ENCODE measurements around the gene TP53BP1.

TP53BP1 gene

DNA sequence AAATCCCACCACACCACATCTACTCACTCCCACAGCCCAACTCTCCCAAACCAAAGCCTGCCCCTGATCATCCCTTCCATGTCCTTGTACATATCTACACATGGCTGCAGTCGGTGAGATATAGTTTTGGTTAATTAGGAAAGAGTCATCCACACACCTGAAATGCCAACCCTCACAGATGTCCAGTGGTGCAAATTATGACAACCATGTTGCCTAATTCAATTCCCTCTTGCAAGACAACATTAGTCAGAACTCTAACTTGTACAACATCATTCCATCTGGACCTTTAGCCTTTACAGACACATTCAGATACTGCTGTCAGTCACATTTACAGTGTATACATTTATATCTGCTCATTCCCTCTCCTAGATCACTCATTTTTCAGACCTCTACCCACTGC lies 80.9 kb downstream of the TP53BP1 start:
- H3K4me2 ChIP-seq (ENCODE audit: low read length), result no peak overlapping the region
- H3K9me2 ChIP-seq (ENCODE audit: low read depth, low read length), result no peaks in the 10 kb centered on the region
- no peak overlapping the region for H3K4me3 ChIP-seq (ENCODE audit: low read depth, low read length, poor library complexity, severe bottlenecking)
- H3K4me1 ChIP-seq (ENCODE audit: insufficient read depth, low read length, severe bottlenecking), result no peaks in the 10 kb centered on the region
- H3F3A ChIP-seq (ENCODE audit: insufficient read depth, low read length), result no peaks in the 10 kb centered on the region
- H3K36me3 ChIP-seq (ENCODE audit: insufficient read depth, low read length), result peaks cover 86% of the 10 kb centered on the region
- no peak overlapping the region for H3K9ac ChIP-seq (ENCODE audit: low read length)
- no peaks in the 10 kb centered on the region for H4K20me1 ChIP-seq (ENCODE audit: insufficient read depth, low read length)
- no peaks in the 10 kb centered on the region for H3K27me3 ChIP-seq (ENCODE audit: insufficient read depth, low read length)
- no peak overlapping the region for H2AFZ ChIP-seq (ENCODE audit: low read length)
- no peaks in the 10 kb centered on the region for H3K9me3 ChIP-seq (ENCODE audit: low read length)
- no peak for TF ChIP-seq EZH2 (IDR thresholded peaks at IDR 0.05; ENCODE audit: borderline replicate concordance, low read length)
- TF ChIP-seq, protein P1, sequence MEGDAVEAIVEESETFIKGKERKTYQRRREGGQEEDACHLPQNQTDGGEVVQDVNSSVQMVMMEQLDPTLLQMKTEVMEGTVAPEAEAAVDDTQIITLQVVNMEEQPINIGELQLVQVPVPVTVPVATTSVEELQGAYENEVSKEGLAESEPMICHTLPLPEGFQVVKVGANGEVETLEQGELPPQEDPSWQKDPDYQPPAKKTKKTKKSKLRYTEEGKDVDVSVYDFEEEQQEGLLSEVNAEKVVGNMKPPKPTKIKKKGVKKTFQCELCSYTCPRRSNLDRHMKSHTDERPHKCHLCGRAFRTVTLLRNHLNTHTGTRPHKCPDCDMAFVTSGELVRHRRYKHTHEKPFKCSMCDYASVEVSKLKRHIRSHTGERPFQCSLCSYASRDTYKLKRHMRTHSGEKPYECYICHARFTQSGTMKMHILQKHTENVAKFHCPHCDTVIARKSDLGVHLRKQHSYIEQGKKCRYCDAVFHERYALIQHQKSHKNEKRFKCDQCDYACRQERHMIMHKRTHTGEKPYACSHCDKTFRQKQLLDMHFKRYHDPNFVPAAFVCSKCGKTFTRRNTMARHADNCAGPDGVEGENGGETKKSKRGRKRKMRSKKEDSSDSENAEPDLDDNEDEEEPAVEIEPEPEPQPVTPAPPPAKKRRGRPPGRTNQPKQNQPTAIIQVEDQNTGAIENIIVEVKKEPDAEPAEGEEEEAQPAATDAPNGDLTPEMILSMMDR (IDR thresholded peaks at IDR 0.05; ENCODE audit: low read length), result no peak
- no peaks in the 10 kb centered on the region for H3K79me2 ChIP-seq (ENCODE audit: insufficient read depth, low read length)
- no peak overlapping the region for H3K27ac ChIP-seq (ENCODE audit: low read depth, low read length, poor library complexity, severe bottlenecking)

DNA sequence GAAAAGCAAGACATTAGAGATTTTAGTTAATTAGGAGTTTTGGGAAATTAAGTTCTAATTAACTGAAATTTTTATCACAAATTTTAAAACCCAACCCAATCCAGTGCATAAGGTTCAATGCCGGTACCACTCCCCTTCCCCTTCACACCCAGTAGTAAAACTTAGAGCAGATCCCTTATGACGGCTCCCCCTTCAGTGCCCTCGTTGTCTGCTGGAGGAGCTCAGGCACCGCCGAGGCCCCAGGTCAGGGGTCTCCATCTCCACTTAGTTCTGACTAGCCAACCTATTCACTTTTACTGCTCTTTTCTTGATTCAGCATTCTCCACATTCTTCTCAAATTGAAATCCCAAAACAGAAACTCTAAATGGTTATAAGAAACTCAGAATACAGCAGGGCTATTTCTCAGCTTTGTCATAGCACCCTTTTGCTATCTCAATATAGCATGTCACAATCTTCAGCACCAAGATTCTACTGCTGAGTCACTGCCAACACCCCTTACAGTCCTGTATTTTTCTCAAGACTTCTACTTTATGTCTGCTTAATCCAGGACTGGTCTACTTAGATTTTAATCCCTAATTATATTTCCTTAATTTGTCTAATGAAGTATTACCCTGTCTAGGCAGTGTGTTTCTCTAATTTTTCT lies 82.3 kb downstream of the TP53BP1 start:
- H3K36me3 ChIP-seq (ENCODE audit: insufficient read depth, low read length), result peaks cover 87% of the 10 kb centered on the region
- no peak overlapping the region for H3K4me2 ChIP-seq (ENCODE audit: low read length)
- no peaks in the 10 kb centered on the region for H4K20me1 ChIP-seq (ENCODE audit: insufficient read depth, low read length)
- H3K4me1 ChIP-seq (ENCODE audit: insufficient read depth, low read length, severe bottlenecking), result no peaks in the 10 kb centered on the region
- TF ChIP-seq, protein P1 (IDR thresholded peaks at IDR 0.05; ENCODE audit: low read length), result no peak
- TF ChIP-seq EZH2 (IDR thresholded peaks at IDR 0.05; ENCODE audit: borderline replicate concordance, low read length), result no peak
- no peak overlapping the region for H3K27ac ChIP-seq (ENCODE audit: low read depth, low read length, poor library complexity, severe bottlenecking)
- no peaks in the 10 kb centered on the region for H3K79me2 ChIP-seq (ENCODE audit: insufficient read depth, low read length)
- no peak overlapping the region for H3K9ac ChIP-seq (ENCODE audit: low read length)
- no peak overlapping the region for H2AFZ ChIP-seq (ENCODE audit: low read length)
- H3K4me3 ChIP-seq (ENCODE audit: low read depth, low read length, poor library complexity, severe bottlenecking), result no peak overlapping the region
- H3F3A ChIP-seq (ENCODE audit: insufficient read depth, low read length), result no peaks in the 10 kb centered on the region
- no peaks in the 10 kb centered on the region for H3K9me3 ChIP-seq (ENCODE audit: low read length)
- no peaks in the 10 kb centered on the region for H3K27me3 ChIP-seq (ENCODE audit: insufficient read depth, low read length)
- H3K9me2 ChIP-seq (ENCODE audit: low read depth, low read length), result no peaks in the 10 kb centered on the region

DNA sequence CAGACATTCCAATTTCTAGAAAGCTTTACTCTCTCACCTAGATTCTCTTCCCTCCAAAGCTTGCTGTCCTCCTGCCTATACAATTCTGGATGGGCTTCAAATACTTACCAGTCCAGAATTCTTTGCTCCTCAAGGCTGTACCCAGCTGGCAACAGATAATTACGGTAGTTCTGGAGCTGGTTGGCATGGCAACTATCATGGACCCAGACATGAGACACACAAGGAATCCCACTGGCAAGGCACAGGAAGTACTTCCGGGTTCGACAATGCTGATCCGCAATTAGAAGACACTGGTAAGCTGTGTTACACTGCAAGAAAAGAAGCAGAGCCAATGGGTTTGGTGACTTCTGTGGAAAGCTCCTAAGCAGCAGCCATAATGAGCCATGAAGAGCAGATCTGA lies 84.2 kb downstream of the TP53BP1 start:
- Histone ChIP-seq H3K36me3 (ENCODE audit: insufficient read depth, low read length) (peaks cover 98% of the 10 kb centered on the region), H3F3A (ENCODE audit: insufficient read depth, low read length) (no peaks in the 10 kb centered on the region)

More for the DNA sequence above, 84.2 kb downstream of the TP53BP1 start:
- TF ChIP-seq, protein P1 (IDR thresholded peaks at IDR 0.05; ENCODE audit: low read length), result no peak
- no peak for TF ChIP-seq EZH2 (IDR thresholded peaks at IDR 0.05; ENCODE audit: borderline replicate concordance, low read length)
- Histone ChIP-seq H2AFZ (ENCODE audit: low read length) (no peak overlapping the region), H3K27me3 (ENCODE audit: insufficient read depth, low read length) (no peaks in the 10 kb centered on the region), H3K4me2 (ENCODE audit: low read length) (no peak overlapping the region), H3K79me2 (ENCODE audit: insufficient read depth, low read length) (no peaks in the 10 kb centered on the region), H3K9me3 (ENCODE audit: low read length) (no peaks in the 10 kb centered on the region), H3K9ac (ENCODE audit: low read length) (no peak overlapping the region), H3K4me1 (ENCODE audit: insufficient read depth, low read length, severe bottlenecking) (no peaks in the 10 kb centered on the region), H3K4me3 (ENCODE audit: low read depth, low read length, poor library complexity, severe bottlenecking) (no peak overlapping the region), H4K20me1 (ENCODE audit: insufficient read depth, low read length) (no peaks in the 10 kb centered on the region), H3K9me2 (ENCODE audit: low read depth, low read length) (no peaks in the 10 kb centered on the region), H3K27ac (ENCODE audit: low read depth, low read length, poor library complexity, severe bottlenecking) (no peak overlapping the region)

All from OCI-LY1 (cell line).